PC-3 (cell line): ENCODE measurements around the gene ADAMTS1. TPM values are rescaled to one million over a fixed set of nuclear protein-coding genes. Genes with fewer than 3 reads are reported as not detected.

ENCODE experiments used
- ATAC-seq: fragments of 200-7000 bp; cut with Tn5 transposase; 2 replicates; pipeline ENCODE4 v1.9.1; 2020; ENCODE audit warnings: mild to moderate bottlenecking, moderate library complexity
- BruUV-seq: library from RNA; stranded (reverse); fragments of 400-500 nt; replicated peaks from 2 replicates; lab custom pipeline; 2021; lab: Mats Ljungman, UMichigan
- CTCF ChIA-PET: fragments of 300-600 bp; sonication (Branson Sonifier 250); formaldehyde crosslinking; loops from one replicate; lab custom pipeline; 2022; ENCODE audit warnings: antibody characterized with exemption; lab: Charles Lee
- POLR2A ChIA-PET: fragments of 300-600 bp; sonication (Branson Sonifier 250); formaldehyde crosslinking; loops from one replicate; lab custom pipeline; 2022; ENCODE audit warnings: antibody characterized with exemption; ENCODE audit not compliant: unreplicated experiment; lab: Charles Lee
- DNase-seq: peaks from one replicate; pipeline ENCODE4 v3.0.0-alpha.2; 2015
- H2AFZ ChIP-seq: fragments of 300-600 bp; sonication (generic); 2 replicates; pipeline ENCODE4 v1.6.0; 2016; ENCODE audit warnings: antibody characterized with exemption, low read length
- H3F3A ChIP-seq: fragments of 300-600 bp; sonication (generic); one replicate; pipeline ENCODE4 v1.6.0; 2017; ENCODE audit warnings: antibody characterized with exemption, low read length, control low read depth, mild to moderate bottlenecking; ENCODE audit not compliant: unreplicated experiment
- H3K27ac ChIP-seq: fragments of 300-600 bp; sonication (generic); 2 replicates; pipeline ENCODE4 v1.5.1; 2016; ENCODE audit warnings: mild to moderate bottlenecking, low read length
- H3K27me3 ChIP-seq: fragments of 300-600 bp; sonication (generic); 2 replicates; pipeline ENCODE4 v1.6.1; 2016; ENCODE audit warnings: low read length, mixed read lengths
- H3K36me3 ChIP-seq: fragments of 300-600 bp; sonication (generic); 2 replicates; pipeline ENCODE4 v1.6.1; 2016; ENCODE audit warnings: low read depth, mixed run types, low read length, mixed read lengths
- H3K4me1 ChIP-seq: fragments of 300-600 bp; sonication (generic); 2 replicates; pipeline ENCODE4 v1.5.1; 2016; ENCODE audit warnings: low read length; ENCODE audit not compliant: insufficient read depth
- H3K4me2 ChIP-seq: fragments of 300-600 bp; sonication (generic); 2 replicates; pipeline ENCODE4 v1.6.0; 2016; ENCODE audit warnings: low read length
- H3K4me3 ChIP-seq: fragments of 300-600 bp; sonication (generic); 2 replicates; pipeline ENCODE4 v1.5.1; 2016; ENCODE audit warnings: mild to moderate bottlenecking, low read length, mixed read lengths
- H3K79me2 ChIP-seq: fragments of 300-600 bp; sonication (generic); 2 replicates; pipeline ENCODE4 v1.6.1; 2017; ENCODE audit warnings: low read length, mixed read lengths
- H3K9ac ChIP-seq: fragments of 300-600 bp; sonication (generic); 2 replicates; pipeline ENCODE4 v1.6.0; 2016; ENCODE audit warnings: mild to moderate bottlenecking, low read length
- H3K9me2 ChIP-seq: fragments of 300-600 bp; sonication (generic); replicated peaks from 2 replicates; pipeline ENCODE4 v1.6.1; 2016; ENCODE audit warnings: mixed run types, low read length, mixed read lengths
- H3K9me3 ChIP-seq: fragments of 300-600 bp; sonication (generic); 2 replicates; pipeline ENCODE4 v1.6.1; 2016; ENCODE audit warnings: low read length, mixed read lengths
- H4K20me1 ChIP-seq: fragments of 300-600 bp; sonication (generic); 2 replicates; pipeline ENCODE4 v1.6.1; 2016; ENCODE audit warnings: low read length, mixed read lengths
- EZH2 ChIP-seq: fragments of 300-600 bp; sonication (generic); IDR thresholded peaks from one replicate; pipeline ENCODE4 v1.6.1; 2017; ENCODE audit warnings: antibody characterized with exemption, mild to moderate bottlenecking, low read length; ENCODE audit not compliant: unreplicated experiment
- EZH2phosphoT487 ChIP-seq: fragments of 300-600 bp; sonication (generic); IDR thresholded peaks from 2 replicates; pipeline ENCODE4 v1.6.1; 2018; ENCODE audit warnings: mild to moderate bottlenecking, antibody characterized with exemption, low read length, borderline replicate concordance
- intact Hi-C: fragments of 100-400 bp; cut with micrococcal nuclease; formaldehyde crosslinking; loops from 2 replicates; pipeline ENCODE4 v1.9.0; 2023
- total RNA-seq: library from RNA; depleted of rRNA; stranded (reverse); fragments of >200 nt; gene quantifications from 2 replicates; pipeline ENCODE4 v1.2.3, GENCODE V29; 2014
- TF ChIP-seq, protein P1 (sequence below): fragments of 300-600 bp; sonication (generic); conservative IDR thresholded peaks from 2 replicates; pipeline ENCODE4 v1.5.1; 2017; ENCODE audit warnings: antibody characterized with exemption, low read depth, mild to moderate bottlenecking, low read length

Gene ADAMTS1
- total RNA-seq, 1 experiment from 2014 or later: 12.9 TPM

DNA sequence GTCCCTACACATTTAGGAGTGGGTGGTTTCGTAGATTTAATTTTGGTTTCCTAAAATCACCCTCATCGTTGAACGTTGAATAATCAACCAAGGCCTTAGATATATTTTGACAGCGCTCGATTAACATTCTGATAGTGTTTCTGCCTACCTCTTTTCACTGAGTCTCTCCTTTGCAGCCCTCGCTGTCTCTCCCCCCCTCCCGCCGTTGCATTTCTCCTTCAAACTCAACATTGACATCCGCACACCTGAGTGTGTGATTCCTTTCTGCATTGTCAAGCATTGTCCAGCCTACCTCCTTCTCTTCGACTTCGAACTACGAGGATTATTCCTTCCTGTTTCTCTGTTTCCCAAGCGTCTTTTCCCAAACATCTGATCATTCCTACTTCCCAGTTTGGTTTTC lies 1.8 kb upstream of the ADAMTS1 start:
- intact Hi-C loops: loop anchor here (5.0 kb wide), 2 partner anchors 1675 to 1945 kb away; no protein-coding TSS in a partner anchor
- peak overlapping the region; percentile 64 for H3K9ac ChIP-seq
- POLR2A ChIA-PET: no interaction called here

DNA sequence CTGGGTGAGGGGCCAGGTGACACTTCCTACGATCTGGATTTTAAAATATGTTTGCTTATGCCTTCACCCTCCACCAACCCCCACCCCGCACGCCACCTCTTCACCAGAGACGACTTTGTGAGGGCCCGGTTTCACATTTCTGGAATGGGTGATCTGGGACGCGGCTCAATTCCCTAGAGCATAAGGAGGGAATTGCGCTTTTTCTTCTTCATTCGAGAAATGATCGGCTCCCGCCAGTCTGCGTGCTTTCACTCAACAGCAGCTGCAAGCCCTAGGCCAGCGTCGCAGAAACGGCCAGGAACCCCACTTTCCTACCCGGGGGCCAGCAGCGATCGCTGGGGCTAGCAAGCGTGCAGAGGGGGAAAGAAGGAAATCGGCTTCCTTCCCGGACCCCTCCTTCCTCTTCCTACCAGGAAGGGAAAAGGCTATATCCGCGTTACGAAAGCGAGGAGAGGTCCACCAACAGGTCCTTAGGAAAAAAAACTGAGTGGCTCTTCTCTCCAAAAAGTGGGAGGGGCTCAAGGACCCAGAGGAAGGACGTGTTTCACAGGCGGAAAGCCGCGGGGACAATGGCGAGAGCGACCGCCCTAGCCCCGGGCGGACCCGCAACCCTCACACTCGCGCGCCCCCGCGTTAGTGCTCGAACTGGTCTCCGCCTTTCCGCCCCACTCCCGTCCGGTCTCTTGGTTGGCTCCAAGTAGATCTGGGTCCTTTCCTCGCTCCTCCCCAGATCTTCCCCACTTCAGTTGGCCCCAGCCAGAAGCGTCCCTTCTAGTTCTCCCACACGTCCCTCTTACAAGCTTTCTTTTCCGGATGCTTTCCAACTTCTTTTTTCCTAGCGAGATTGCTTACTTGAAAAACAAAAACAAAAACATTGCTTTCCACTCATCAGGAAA lies 1.1 kb upstream of the ADAMTS1 start:
- Histone ChIP-seq H3K4me1 (peaks cover 17% of the 10 kb centered on the region), H3F3A (no peaks in the 10 kb centered on the region), H2AFZ (peak overlapping the region; percentile 86), H3K9ac (peak overlapping the region; percentile 64), H4K20me1 (no peaks in the 10 kb centered on the region), H3K27me3 (no peaks in the 10 kb centered on the region), H3K9me3 (no peaks in the 10 kb centered on the region), H3K4me3 (peak overlapping the region; percentile 78), H3K79me2 (peaks cover 20% of the 10 kb centered on the region), H3K9me2 (no peaks in the 10 kb centered on the region), H3K27ac (peak overlapping the region; percentile 40), H3K36me3 (no peaks in the 10 kb centered on the region), H3K4me2 (peak overlapping the region; percentile 98)
- no TSS peak for BruUV-seq
- POLR2A ChIA-PET: no interaction called here
- intact Hi-C loops: loop anchor here (5.0 kb wide), 2 partner anchors 1676 to 1946 kb away; no protein-coding TSS in a partner anchor
- TF ChIP-seq EZH2phosphoT487 (no peak), EZH2 (no peak)
- TF ChIP-seq, protein P1, sequence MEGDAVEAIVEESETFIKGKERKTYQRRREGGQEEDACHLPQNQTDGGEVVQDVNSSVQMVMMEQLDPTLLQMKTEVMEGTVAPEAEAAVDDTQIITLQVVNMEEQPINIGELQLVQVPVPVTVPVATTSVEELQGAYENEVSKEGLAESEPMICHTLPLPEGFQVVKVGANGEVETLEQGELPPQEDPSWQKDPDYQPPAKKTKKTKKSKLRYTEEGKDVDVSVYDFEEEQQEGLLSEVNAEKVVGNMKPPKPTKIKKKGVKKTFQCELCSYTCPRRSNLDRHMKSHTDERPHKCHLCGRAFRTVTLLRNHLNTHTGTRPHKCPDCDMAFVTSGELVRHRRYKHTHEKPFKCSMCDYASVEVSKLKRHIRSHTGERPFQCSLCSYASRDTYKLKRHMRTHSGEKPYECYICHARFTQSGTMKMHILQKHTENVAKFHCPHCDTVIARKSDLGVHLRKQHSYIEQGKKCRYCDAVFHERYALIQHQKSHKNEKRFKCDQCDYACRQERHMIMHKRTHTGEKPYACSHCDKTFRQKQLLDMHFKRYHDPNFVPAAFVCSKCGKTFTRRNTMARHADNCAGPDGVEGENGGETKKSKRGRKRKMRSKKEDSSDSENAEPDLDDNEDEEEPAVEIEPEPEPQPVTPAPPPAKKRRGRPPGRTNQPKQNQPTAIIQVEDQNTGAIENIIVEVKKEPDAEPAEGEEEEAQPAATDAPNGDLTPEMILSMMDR: no peak
- DNase-seq: peak; percentile 69
- peak; percentile 19 for ATAC-seq
- CTCF ChIA-PET: no interaction called here

More for the DNA sequence above, 1.8 kb upstream of the ADAMTS1 start:
- ATAC-seq: no peak
- Histone ChIP-seq H3K79me2 (peaks cover 13% of the 10 kb centered on the region), H3K27ac (no peak overlapping the region), H3K4me1 (peaks cover 13% of the 10 kb centered on the region), H3K9me3 (no peaks in the 10 kb centered on the region), H3K9me2 (no peaks in the 10 kb centered on the region), H3K36me3 (no peaks in the 10 kb centered on the region), H3F3A (no peaks in the 10 kb centered on the region), H4K20me1 (no peaks in the 10 kb centered on the region), H3K27me3 (no peaks in the 10 kb centered on the region), H3K4me3 (peak overlapping the region; percentile 78; the same call in 1 of the 2 replicates), H3K4me2 (peak overlapping the region; percentile 98), H2AFZ (peak overlapping the region; percentile 86)
- no peak for TF ChIP-seq EZH2phosphoT487
- TF ChIP-seq, protein P1: no peak
- no peak for TF ChIP-seq EZH2
- no TSS peak for BruUV-seq
- CTCF ChIA-PET: no interaction called here
- DNase-seq: no peak

GRCh38 chr21:26845759-26846035 lies 488 bp upstream of the ADAMTS1 start:
- Histone ChIP-seq H3K27ac (peak overlapping the region; percentile 40), H3K36me3 (peaks cover 3% of the 10 kb centered on the region; the same call in 1 of the 2 replicates), H3K4me3 (peak overlapping the region; percentile 78), H4K20me1 (no peaks in the 10 kb centered on the region), H3K9me3 (no peaks in the 10 kb centered on the region), H3K9me2 (no peaks in the 10 kb centered on the region), H3K9ac (peak overlapping the region; percentile 64), H3K4me1 (peaks cover 17% of the 10 kb centered on the region), H3F3A (no peaks in the 10 kb centered on the region), H3K27me3 (no peaks in the 10 kb centered on the region), H3K79me2 (peaks cover 20% of the 10 kb centered on the region), H2AFZ (peak overlapping the region; percentile 86), H3K4me2 (peak overlapping the region; percentile 98)
- CTCF ChIA-PET: interaction anchor here (1.6 kb wide), 1 partner anchor 1899 kb away, joined by 7 read pairs; no protein-coding TSS in a partner anchor
- DNase-seq (no peak), ATAC-seq (peak; percentile 2; the same call in 1 of the 2 replicates)
- TF ChIP-seq, protein P1: no peak
- no peak for TF ChIP-seq EZH2phosphoT487
- TF ChIP-seq EZH2: no peak
- intact Hi-C loops: loop anchor here (5.0 kb wide), 2 partner anchors 1677 to 1947 kb away; no protein-coding TSS in a partner anchor
- POLR2A ChIA-PET: no interaction called here
- BruUV-seq: TSS peak; percentile 34
